NK-92 (cell line): ENCODE measurements around the gene DTD2.

Experiments
- DNase-seq: peaks from one replicate; lab custom pipeline; 2025; ENCODE audit not compliant: unreplicated experiment; lab: John Stamatoyannopoulos, UW

DTD2 gene

GRCh38 chr14:31408421-31408820 lies 48.9 kb downstream of the DTD2 start:
- no peak for DNase-seq

- DNase-seq, result no peak
These were observed 51.6 kb downstream of the DTD2 start for GRCh38 chr14:31405599-31406232.

- DNase-seq, result no peak
These were observed 52.2 kb downstream of the DTD2 start for GRCh38 chr14:31405106-31405505.

- no peak for DNase-seq
These were observed 53.6 kb downstream of the DTD2 start for GRCh38 chr14:31403707-31404106.

- no peak for DNase-seq
These were observed 54.4 kb downstream of the DTD2 start for GRCh38 chr14:31402764-31403439.

- DNase-seq, result no peak
These were observed 55.9 kb downstream of the DTD2 start for GRCh38 chr14:31401369-31401932.

- no peak for DNase-seq
These were observed 57.2 kb downstream of the DTD2 start for GRCh38 chr14:31400031-31400638.
